Stimulated activated naive CD8-positive, alpha-beta T cell treated with anti-CD3 and anti-CD28 coated beads, Interleukin-15, Interleukin-2, amounts not matched to agents 100 U/mL and 50 U/mL, for 24 hours (primary cell): ENCODE results near the gene OR1L4.

Experiments used
- ATAC-seq: fragments of 150-1000 bp; cut with Tn5 transposase; one replicate; pipeline ENCODE4 v1.10.0; 2021
- DNase-seq: peaks from one replicate; pipeline ENCODE4 v3.0.0; 2021

The OR1L4 gene

GRCh38 chr9:122723690-122724089 lies at the start of gene OR1L4:
OR1L4 (plus strand) TSS chr9:122723990; CDS start chr9:122723990, 0 bp downstream.
- no peak for DNase-seq
- no peak for ATAC-seq

- no peak for DNase-seq
- ATAC-seq: no peak
These were observed 38.9 kb upstream of the OR1L4 start for GRCh38 chr9:122684851-122685250.

- ATAC-seq: no peak
- DNase-seq: no peak
These were observed 28.1 kb upstream of the OR1L4 start for GRCh38 chr9:122695696-122696095.

GRCh38 chr9:122718038-122718437 lies 5.8 kb upstream of the OR1L4 start:
- ATAC-seq (no peak), DNase-seq (no peak)

- DNase-seq (no peak), ATAC-seq (no peak)
These were observed 4.6 kb upstream of the OR1L4 start for GRCh38 chr9:122719218-122719617.

GRCh38 chr9:122742003-122742402 lies 18.2 kb downstream of the OR1L4 start, which contains the start of gene OR1L6:
OR1L6 (plus strand) TSS chr9:122742303; CDS start chr9:122749848, 7,545 bp downstream.
- ATAC-seq: no peak
- DNase-seq: no peak

GRCh38 chr9:122754825-122755224 lies 31.0 kb downstream of the OR1L4 start:
- ATAC-seq (no peak), DNase-seq (no peak)

- DNase-seq (no peak), ATAC-seq (no peak)
These were observed 44.0 kb downstream of the OR1L4 start for GRCh38 chr9:122767817-122768216.
